Frontal cortex (tissue), 4 donors: ENCODE results near the gene CELF2. TPM values are rescaled to one million over a fixed set of nuclear protein-coding genes. Genes with fewer than 3 reads are reported as not detected.
"Not testable (repeated sequence)": the region's sequence is repeated elsewhere in the genome, so short reads cannot be mapped to it uniquely, and the experiment has no call there.

Experiments used
- DNase-seq, 2 donors: peaks; one replicate each; pipeline ENCODE4 v3.0.0; 2012; ENCODE audit warnings: low spot score in 2 of 2
- FAIRE-seq: peaks from 2 replicates; lab custom pipeline; 2012; peaks lifted over from hg19 to GRCh38; lab: Jason Lieb, UNC
- total RNA-seq: library from RNA; depleted of rRNA; stranded (reverse); fragments of >200 nt; gene quantifications from one replicate; pipeline ENCODE4 v1.2.3, GENCODE V29; 2014
- donor health status: control.
- donor health status: control.
- donor health status: control.

The CELF2 gene
- total RNA-seq = 129 TPM

- DNase-seq (peak; percentile 42 to 59), FAIRE-seq (no peak)
Observed at GRCh38 chr10:11017570-11018431, at the start of gene CELF2. Gene CELF2 (plus strand): TSS chr10:11017872. CDS start chr10:11018090, 218 bp downstream.

- FAIRE-seq = no peak
- DNase-seq = no peak
Observed at GRCh38 chr10:10968257-10968588, 49.4 kb upstream of the CELF2 start.

DNA sequence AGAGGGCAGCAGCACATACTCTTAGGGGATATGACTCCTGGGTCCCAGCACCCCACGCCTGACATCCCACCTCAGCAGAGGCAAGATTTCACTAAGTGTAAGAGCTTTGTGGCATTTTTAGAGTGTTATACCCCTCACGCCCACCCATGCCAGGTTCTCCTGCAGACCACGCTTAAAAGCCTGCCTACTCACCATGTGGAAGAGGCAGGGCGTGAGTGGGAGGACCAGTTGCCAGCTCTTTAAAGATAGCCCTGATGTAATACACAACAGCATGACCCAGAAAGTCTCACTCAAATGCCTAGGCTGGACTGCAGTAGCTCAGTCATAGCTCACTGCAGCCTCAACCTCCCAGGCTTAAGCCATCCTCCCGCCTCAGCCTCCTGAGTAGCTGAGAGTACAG lies 44.4 kb upstream of the CELF2 start:
- no peak for DNase-seq
- no peak for FAIRE-seq

DNA sequence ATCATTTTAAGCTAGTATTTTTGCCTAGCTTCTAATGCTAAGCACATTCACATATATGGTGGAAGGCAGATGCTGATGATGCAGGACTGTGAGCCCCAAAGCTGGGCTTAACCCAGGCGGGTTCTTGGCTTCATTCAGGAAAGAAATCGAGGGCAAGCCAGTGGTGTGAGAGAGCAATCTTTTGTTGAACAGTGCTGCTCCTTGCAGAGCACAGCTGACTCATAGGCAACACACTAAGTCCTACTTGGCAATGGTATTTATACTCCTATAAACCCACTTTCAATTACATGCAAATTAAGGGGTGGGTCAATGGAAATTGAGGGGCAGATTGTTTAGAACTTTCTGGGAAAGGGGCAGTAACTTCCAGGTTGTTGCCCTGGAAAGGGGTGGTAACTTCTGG lies 42.0 kb upstream of the CELF2 start:
- no peak for DNase-seq

GRCh38 chr10:10976652-10977051 lies 41.0 kb upstream of the CELF2 start:
- DNase-seq = no peak
- FAIRE-seq = no peak

More for the DNA sequence above, 42.0 kb upstream of the CELF2 start:
- no peak for FAIRE-seq

DNA sequence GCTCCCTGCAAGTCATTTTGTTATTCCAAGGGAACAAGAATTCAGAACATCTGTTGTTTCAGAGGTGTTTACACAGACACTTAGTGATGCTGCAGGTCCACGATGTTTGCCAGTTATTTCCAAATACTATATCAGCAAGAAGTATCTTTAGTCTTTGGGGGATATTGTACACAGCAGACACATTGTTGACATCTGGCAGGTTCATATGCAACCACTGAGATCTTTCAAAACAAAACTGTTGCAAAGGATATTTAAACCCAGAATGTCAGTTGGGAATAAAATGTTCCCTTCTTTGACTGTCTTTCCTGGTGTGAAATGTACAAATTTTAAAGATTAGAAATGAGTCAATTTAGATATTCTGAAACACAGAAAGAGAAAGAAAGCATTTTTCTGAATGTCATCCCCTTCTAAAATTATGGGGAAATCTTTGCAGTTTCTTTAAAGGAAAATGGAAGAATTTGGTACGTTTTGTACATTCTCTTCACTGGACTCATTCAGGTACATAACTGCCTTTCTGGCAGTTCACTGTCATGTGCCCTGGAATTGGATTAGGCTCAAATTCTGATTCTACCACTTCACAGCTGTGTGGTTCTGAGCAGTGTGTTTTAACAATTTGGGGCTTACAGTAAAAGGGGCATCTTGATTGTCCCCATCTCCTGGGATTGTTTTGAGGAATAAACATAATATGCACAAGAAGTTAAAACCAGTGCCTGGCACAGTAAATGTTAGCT lies 40.3 kb upstream of the CELF2 start:
- no peak for FAIRE-seq
- no peak for DNase-seq

DNA sequence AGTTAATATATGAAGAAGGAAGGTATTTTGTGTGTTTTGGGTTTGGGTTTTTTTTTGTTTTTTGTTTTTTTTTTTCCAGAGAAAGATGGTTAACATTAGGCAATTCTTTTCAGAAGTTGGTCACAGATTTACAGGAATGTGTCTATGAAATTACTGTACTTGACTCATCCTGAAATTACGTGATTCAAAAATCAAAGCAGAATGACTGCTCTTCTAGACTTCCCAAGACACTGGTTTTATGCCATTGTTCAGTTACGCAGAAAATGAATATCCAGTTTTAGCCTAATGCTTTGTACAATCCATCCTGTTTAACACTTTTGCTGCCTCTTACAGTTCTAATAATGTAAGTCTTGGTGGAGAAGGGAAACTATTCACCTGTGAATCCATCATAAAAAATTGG lies 39.7 kb upstream of the CELF2 start:
- DNase-seq (no peak), FAIRE-seq (no peak)

- DNase-seq (no peak), FAIRE-seq (no peak)
Observed at GRCh38 chr10:10985361-10985760, 32.3 kb upstream of the CELF2 start.

- DNase-seq (no peak), FAIRE-seq (no peak)
Observed at GRCh38 chr10:10986606-10987005, 31.1 kb upstream of the CELF2 start.

DNA sequence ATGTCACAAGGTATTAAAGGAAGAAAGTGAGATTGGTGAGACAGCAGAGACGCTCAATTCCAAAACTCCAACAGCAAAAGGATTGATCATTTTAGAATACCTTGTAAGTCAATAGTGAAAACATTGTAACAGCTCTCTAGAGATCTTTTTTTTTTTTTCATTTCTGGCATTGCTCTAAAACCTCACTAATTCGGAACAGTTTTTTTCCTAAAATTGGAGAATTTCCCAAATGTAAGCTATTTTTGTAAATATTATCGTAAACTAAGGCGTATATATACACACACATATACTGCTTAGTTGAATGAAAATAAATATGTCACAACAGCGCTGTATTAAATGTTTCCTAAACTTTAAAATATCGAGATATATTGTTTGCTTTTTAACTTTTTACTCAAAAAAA lies 30.6 kb upstream of the CELF2 start:
- DNase-seq = no peak
- no peak for FAIRE-seq

- no peak for FAIRE-seq
- no peak for DNase-seq
Observed at GRCh38 chr10:10989669-10990068, 28.0 kb upstream of the CELF2 start.

DNA sequence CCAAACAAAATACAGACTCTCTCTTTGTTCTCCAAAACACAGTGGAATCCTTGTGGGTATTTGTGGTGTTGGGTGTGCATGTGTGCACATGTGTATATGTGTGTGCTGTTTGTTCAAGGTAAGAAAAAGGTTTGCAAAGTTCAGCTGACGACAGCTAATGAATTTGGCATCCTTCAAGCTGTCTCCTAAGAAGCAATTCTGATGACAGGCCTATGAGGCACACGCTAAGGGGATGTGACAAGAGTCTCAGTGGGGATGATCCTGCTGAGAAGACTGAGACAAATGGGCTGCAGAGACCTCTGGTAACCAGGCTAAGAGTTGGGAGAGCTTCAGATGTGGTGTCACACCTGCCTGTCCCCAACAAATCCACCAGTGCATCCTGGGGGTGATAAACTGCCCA lies 26.5 kb upstream of the CELF2 start:
- FAIRE-seq (no peak), DNase-seq (no peak)

- DNase-seq (no peak), FAIRE-seq (no peak)
Observed at GRCh38 chr10:10992072-10992471, 25.6 kb upstream of the CELF2 start.

GRCh38 chr10:10992961-10993714 lies 24.5 kb upstream of the CELF2 start:
- DNase-seq = no peak
- no peak for FAIRE-seq

GRCh38 chr10:10993785-10994184 lies 23.9 kb upstream of the CELF2 start:
- no peak for DNase-seq
- FAIRE-seq = no peak

- FAIRE-seq (no peak), DNase-seq (no peak)
Observed at GRCh38 chr10:10994360-10994759, 23.3 kb upstream of the CELF2 start.

GRCh38 chr10:10995120-10995519 lies 22.6 kb upstream of the CELF2 start:
- no peak for FAIRE-seq
- no peak for DNase-seq

DNA sequence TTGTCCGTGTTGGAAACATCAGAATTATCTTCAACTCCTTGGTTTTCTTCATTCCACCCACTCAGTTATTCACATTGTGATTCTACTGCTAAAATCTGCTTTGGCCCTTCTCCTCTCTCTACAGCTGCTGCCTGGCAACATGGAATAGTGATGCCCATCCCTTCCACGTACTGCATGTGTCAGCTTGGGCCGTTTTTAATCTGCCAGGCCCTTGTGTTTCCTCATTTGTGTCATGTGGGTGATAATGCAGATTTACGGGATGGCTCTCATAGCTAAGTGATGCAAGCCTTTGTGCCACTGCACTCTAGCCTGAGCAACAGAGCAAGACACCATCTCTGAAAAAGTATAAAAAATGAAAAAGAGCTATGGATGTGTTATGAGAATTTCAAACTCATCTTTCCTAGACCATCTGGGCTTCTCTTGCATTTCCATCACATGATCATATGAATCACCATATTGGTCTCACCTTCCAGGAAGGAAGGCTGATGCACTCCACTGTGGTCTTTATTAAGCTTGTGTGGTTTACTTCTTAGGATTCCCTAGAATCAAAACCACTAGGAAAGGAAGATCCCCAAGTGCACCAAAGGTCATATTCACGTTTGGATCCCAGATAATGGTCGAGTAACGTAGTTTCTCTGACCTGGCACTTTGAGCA lies 20.6 kb upstream of the CELF2 start:
- DNase-seq (no peak), FAIRE-seq (no peak)

GRCh38 chr10:10999501-10999900 lies 18.2 kb upstream of the CELF2 start:
- not testable (repeated sequence) for FAIRE-seq

DNA sequence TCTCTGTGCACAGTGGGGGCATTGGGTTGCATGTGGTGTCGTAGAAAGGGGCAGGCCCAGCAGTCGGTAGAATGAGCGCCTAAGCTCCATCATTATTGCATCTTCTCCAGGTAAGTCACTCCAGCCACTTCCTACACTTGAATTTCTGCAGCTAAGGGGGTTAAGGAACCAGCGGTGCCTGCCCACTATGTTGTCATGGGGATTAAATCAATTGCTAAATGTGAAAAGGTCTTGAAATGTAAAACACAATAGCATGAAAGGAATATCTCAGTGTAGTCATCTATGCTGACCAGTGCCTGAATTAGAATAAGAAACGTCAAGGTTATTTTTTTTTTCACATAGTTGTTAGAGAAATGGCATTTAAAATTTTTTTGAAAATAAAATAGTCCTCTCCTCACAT lies 15.2 kb upstream of the CELF2 start:
- DNase-seq (no peak), FAIRE-seq (no peak)

More at GRCh38 chr10:10999501-10999900, 18.2 kb upstream of the CELF2 start:
- not testable (repeated sequence) for DNase-seq
